ENCODE data around the gene KLC1.
A peak's percentile ranks its signal among the peaks of the same experiment; 100 is the strongest.
"Not testable (repeated sequence)": the region's sequence is repeated elsewhere in the genome, so short reads cannot be mapped to it uniquely, and the experiment has no call there.

Gene KLC1

DNA sequence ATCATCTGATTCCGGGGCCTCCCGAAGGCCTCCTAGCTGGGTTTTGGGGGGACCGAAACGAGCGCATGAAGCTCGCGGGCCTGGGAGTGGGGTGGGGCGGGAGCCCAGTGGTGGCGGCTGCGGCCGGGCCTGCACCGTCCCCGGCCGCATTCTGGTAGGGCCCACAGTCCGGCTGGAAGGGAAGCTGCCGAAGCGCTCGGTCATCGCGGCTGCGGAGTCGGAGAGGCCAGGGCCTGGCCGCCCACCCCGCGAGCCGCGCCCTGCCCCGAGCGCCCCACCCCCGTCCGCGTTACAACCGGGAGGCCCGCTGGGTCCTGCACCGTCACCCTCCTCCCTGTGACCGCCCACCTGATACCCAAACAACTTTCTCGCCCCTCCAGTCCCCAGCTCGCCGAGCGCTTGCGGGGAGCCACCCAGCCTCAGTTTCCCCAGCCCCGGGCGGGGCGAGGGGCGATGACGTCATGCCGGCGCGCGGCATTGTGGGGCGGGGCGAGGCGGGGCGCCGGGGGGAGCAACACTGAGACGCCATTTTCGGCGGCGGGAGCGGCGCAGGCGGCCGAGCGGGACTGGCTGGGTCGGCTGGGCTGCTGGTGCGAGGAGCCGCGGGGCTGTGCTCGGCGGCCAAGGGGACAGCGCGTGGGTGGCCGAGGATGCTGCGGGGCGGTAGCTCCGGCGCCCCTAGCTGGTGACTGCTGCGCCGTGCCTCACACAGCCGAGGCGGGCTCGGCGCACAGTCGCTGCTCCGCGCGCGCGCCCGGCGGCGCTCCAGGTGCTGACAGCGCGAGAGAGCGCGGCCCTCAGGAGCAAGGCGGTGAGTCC lies at the start of gene KLC1:
Gene KLC1 (plus strand): TSS at position 528 of the 819 bp plus-strand sequence. CDS start 25,354 bp downstream, outside the sequence.
- peak; percentile 83 for DNase-seq

DNA sequence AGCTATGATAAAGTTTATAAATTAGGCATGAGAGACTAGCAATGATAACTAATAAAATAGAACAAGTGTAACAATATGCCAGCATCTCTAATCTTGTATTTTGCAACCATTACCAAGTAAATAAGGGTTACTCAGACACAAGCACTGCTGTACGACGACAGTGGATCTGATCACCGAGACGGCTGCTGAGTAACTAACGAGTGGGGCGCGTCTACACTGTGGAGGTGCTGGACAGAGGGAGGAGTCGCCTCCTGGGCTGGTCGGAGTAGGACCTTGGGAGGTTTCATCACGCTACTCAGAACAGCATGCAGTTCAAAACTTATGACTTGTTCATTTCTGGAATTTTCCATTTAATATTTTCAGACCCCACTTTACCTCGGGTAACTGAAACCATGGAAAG lies 47.8 kb upstream of the KLC1 start:
- no peak for DNase-seq

DNA sequence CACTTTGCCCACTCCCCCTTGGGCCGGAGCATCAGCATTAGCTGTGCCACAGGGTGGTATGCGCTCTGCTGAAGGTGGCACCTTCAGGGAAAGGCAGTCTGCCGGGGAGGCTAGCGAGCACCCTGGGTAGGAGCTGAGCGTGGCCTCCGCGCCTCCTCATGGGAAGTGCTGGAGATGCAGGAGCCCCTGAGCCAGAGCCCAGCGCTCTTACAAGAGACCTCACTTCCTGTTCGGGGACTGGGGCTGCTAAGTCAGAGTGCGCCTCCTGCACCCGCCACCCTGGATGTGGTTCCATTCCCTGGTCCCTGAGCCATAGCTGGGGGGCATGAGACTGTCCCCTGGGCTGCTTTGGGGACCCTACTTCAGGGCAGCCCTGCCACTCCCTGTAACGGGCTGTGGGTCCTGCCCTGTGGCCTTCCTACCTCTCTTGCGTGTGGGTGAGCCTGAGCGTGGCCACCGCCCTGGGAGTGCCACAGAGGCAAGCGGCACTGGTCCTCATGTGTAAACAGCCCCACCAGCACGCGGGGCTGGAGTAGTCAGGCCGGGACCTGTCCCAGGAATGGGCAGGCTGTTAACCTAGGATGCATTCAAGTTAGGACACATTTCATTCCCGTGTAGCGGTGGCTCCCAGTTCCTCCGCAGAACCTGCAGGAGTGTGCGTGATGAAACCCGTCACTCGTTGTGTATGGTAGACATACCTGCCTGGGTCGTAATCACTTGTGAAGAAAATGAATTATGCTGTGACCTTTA lies 46.9 kb upstream of the KLC1 start:
- DNase-seq = no peak

DNA sequence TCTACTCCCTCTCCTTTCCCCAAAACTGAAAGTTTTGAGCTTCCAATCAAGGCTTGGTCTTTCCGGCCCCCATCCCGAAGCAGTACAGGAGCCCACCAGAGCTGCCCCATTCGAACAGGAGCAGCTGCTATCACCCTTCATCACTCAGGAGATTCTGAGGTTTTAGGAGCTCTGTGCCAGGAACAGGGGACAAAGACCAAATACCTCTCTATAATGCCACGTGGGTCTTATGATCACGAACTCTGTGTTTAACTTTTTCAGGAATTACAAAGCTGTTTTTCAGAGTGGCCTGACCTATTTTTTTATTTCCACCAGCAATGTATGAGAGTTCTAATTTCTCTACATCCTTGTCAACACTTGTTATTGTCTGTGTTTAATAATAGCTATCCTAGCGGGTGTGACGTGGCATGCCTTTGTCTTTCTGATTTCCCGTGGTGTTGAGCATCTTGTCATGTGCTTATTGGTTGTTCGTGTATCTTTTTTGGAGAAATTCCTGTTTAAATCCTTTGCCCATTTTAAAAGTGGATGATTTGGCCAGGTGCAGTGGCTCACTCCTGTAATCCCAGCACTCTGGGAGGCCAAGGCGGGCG lies 44.6 kb upstream of the KLC1 start:
- DNase-seq = no peak

DNA sequence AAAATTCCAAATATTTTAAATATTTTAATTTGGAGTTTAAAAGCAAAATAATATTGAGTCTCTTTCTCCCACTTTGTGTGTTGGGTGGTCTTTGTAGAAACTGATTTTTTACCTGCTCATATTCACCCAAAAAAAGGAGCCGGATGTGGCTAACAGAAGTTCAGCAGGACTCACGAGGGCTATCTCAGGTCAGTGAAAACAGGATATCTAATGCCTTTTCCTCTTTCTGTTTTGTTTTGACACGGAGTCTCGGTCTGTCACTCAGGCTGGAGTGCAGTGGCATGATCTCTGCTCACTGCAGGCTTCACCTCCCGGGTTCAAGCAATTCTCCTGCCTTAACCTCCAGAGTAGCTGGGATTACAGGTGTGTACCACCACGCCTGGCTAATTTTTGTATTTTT lies 35.4 kb upstream of the KLC1 start:
- no peak for DNase-seq

DNA sequence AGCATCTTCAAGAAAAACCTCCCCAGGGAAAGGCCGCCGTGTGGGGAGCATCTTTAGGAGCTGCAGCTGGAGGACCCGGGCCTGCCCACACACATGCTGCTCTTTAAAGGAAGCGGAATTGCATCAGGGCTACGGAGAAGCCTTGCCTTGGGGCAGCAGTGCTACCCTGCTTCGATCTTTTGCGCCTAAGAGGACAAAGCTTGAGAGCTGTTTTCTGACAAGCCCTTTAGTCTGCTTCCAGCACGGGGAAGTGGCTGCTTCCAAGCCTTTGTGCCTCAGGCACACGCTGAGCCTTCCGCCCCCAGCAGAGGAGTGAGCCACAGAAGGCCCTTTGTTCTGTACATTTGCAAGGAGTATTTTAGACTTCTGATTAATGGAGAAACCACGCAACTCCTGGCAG lies 34.7 kb upstream of the KLC1 start:
- peak; percentile 94 for DNase-seq

DNA sequence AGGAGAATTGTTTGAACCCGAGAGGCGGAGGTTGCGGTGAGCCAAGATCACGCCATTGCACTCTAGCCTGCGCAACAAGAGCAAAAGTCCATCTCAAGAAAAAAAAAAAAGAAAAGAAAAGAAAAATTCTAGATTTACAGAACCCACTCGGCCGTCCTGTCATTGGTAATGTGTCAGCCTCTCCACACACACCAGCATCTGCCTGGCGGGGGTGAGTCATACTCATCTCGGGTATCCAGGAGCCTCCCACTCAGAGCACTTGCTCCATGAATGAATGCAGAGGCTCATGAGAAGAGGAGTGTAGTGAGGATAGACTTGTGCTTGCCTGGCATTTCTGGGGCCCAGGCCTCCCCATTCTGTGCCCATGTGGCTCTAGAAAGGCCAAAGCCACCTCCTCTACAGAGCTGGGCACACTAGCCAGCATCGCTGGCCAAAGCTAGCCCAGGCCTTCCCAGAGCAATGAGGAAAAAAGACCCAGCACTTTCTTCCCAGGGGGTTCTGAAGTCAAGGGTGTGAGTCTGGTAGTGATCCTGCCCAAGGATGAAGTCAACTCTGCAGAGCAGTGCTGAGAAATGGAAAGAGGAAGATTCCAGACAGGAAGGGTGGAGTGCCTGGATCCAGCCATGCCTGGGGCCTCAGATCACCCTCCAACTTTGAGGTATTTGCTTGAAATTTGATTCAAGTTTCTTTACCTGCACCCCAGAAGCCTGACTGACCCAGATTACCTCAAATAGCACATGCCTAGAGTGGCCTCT lies 31.2 kb upstream of the KLC1 start:
- peak; percentile 89 for DNase-seq

DNA sequence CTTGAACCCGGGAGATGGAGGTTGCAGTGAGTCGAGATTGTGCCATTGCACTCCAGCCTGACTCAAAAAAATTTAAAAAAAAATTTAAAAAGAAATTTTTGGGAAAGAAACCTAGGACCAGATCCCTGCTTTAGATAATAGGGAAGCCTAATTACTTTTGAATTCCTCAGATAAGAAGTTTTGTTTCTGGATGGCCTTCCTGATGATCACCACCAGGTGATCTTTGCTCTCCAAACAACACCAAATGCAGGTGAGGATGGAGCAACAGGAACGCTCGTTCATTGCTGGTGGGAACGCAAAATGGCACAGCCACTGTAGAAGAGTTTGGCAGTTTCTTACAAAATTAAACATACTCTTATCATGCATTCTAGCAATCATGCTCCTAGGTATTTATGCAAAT lies 28.5 kb upstream of the KLC1 start:
- DNase-seq = no peak

DNA sequence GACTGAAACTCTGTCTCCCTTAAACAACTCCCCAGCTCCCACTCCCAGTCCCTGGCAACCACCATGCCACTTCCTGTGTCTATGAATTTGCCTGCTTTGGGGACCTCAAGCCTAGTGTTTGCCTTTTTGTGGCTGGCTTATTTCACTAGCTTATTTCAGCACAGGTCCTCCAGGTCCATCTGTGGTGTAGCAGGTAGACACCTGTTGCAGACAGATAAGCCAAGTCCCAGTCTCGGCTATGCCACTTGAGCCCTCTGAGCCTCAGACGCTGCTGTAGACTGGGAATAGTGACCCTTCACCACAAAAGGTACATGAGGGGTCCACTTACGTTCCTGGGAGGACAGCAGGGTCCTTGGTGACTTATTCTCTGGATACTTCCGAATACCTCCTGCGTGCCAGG lies 24.4 kb upstream of the KLC1 start:
- DNase-seq = no peak

DNA sequence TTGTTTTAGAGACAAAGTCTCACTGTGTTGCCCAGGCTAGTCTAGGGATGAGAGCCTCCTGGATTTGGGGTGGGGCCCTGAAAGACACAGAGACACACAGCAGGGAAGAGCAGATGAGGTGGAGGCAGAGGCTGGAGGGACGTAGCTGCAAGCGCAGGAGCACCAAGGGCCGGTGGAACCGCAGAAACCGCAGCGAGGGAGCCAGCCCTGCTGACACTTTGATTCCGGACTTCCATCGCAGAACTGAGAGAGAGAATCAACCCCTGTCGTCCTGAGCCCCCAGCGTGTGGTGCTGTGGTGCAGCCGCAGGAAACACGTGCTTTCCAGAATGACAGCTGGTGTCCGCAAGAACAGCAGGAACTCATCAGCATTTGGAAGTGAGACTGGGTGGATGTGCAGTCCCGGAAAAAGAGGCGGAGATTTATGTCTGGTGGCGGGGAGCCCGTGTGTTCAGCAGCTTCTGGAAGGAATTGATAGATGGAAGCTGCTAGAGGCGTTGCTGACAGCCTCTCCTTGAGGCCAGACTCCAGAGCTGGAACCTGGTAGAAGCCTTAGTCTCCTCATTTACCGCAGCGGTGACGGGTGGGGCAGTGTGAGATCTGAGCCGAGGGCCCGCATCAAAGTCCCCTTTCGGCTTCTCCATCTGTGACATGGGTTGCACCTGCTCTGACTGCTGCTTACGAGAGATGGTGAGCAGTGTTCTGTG lies 21.9 kb upstream of the KLC1 start:
- DNase-seq = peak; percentile 71

DNA sequence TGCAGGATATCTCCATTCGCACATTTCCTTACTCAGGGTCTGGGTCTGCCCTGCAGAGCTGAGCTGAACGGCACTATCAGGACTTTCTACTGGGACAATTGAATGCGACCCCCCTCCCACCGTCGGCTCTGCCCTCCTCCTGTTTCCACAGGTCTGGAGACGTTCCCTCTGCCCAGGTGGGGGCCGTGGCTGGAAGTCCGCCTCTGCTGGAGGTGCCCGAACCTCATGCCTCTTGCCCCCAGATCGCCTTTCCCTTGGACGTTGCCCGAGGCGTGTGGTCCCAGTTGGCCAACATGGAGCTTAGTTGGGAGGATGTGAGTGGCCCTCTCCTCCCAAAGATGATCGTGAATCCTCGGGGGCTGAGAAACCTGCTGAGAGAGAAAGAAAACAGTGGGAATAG lies 21.2 kb upstream of the KLC1 start:
- no peak for DNase-seq

DNA sequence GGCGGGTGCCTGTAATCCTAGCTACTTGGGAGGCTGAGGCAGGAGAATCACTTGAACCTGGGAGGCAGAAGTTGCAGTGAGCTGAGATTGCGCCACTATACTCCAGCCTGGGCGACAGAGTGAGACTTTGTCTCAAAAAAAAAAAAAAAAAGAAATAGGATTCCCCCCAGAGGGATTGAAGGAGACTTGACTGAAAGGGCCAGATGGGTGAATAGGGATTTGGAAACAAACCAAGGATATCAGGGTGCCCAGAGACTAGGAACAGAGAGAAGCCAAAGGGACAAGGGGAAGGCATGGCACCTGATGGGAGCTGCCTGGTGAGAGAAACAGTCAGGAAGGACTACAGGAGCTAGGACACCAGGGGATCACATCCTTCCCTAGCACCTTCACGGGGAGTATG lies 19.9 kb upstream of the KLC1 start:
- DNase-seq = not testable (repeated sequence)

DNA sequence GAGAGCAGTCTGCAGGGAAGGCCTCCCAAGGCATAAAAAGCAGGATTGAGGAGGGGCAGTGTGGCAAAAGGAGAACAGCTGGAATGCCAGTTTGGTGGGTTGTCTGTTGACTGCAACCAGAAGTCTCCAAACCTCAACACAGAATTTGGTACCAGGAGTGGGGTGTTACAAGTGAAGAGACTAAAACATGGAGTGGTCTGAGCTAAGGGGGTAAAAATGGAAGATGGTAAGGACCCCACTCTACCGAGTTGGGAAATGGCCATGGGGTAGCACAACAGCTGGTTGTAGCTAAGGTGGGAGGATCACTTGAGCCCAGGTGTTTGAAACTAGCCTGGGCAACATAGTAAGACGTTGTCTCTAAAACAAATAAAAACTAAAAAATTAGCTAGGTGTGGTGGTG lies 17.8 kb upstream of the KLC1 start:
- no peak for DNase-seq

DNA sequence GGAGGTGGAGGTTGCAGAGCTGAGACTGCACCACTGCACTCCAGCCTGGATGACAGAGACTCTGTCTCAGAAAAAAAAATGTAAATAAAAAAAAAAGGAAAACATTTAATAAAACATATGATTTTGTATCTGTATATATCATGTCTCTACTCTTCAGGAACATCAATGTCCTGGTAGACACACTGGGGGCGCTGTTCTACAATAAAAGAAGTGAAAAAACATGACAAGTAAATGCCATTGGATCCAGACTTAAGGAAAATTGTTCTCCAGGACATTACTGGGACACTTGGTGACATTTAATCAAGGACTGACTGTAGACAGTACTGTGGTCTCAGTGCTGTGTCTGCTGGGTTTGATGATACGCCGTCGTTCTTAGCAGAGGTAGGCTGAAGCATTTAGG lies 15.5 kb upstream of the KLC1 start:
- no peak for DNase-seq

DNA sequence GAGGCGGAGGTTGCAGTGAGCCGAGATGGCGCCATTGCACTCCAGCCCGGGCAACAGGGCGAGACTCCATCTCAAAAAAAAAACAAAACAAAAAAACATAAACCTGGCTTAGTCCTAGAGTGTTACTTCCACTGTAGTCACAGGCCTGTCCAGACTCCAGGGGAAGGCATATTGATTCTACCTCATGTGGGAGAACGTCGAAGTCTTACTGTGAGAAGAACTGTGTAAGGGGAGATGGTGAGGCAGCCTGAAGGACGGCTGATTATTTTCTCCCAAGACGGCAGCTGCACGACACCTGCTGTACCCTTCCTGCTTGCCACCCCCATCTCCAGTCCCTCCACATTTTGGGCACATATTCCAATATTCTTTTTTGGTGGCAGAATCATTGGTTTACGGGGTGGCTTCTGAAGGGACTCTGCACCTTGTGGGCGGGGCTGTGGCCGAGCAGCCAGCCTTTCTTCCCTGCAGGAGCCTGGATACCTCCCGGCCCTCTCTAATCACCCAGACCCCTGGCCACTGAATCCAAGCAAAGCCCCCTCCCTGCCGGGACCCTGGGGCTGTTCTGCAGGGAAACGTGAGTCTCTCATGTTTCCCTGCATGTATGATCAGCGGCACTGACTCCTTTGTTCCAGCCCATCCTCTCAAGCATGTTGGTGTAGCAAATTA lies 12.2 kb upstream of the KLC1 start:
- DNase-seq = no peak

DNA sequence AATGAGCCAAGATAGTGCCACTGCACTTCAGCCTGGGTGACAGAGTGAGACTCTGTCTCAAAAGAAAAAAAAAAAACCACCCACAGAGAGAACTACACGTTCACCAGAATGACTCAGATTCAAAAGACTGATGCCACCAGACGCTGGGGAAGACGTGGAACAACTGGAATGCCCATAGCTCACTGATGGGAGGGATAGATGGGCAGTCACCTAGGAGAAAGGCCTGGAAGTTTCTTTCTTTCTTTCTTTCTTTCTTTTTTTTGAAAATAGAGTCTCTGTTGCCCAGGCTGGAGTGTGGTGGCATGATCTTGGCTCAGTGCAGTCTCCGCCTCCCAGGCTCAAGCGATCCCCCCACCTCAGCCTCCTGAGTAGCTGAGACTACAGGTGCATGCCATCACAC lies 10.0 kb upstream of the KLC1 start:
- no peak for DNase-seq

DNA sequence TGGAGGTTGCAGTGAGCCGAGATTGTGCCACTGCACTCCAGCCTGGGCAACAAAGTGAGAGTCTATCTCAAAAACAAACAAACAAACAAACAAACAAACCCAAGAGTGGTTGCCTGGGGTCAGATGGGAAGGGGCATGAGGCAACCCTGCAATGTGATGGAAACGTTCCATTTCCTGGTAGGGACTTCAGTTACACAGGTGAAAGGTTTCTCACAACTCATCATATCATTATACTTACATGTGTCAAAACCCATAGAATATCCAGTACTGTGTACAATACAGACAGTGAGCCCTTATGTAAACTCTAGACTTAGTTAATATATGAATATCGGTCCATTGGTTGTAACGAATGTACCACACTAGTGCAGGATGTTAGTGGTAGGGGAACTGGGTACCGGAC lies 7.2 kb upstream of the KLC1 start:
- DNase-seq = no peak

DNA sequence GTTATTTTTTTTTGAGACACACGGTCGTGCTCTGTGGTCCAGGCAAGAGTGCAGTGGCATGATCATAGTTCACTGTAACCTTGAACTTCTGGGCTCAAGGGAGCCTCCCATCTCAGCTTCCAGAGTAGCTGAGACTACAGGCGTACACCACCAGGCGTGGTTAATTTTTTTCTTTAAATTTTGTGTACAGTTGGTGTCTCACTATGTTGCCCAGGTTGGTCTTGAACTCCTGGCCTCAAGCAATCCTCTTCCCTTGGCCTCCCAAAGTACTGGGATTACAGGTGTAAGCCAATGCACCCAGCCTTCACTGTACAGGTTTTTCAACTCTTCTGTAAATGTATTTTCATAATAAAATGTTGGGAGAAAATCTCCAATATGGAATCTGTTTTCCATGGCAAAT lies 5.7 kb upstream of the KLC1 start:
- DNase-seq = no peak

DNA sequence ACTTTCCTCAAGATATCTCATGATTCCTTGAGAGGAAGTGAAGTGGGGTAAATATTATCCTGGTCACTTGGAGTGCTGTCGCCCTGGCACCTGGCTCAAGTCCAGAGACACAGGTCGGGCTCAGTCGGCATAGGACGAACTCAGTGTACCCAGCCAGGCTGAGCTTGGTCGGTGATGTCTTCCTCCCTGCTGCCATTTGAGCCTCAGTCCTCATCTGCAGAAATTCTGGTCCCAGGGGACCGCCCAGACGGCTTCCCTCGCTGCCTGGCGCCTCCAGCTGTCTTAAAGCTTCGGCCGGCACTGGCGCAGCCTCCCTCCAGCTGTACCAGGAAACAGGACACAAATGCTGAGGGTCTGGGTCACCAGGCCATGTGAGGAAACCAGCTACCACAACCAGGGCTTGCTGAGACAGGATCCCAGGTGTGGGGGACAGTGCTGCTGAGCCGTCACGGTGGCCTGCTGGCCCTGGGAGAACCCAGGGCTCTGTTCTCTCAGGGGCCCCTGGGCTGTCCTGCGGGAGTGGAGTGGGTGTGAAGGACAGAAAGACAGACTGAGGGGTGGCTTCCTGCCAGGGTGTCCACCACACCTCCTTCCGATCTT lies 5.0 kb upstream of the KLC1 start:
- DNase-seq = no peak

DNA sequence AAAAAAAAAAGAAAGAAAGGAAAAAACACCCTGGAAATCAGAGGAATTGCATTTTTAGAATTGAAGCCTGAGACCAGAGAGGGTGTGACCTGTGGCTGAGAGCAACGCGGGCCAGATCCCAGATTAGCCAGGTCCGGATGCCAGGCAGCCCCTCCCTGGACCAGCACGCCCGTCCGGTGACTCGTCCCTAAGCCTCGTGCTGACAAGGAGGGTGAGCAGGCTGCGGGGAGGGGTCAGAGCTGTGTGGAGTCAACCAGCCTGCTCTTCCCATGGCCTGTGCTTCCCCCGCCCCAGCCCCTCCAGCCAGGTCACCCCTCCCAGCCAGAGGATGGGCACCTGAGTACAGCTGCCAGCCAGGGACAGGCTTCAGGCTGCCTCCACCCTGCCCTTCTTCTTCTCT lies 4.2 kb upstream of the KLC1 start:
- DNase-seq = peak; percentile 97

DNA sequence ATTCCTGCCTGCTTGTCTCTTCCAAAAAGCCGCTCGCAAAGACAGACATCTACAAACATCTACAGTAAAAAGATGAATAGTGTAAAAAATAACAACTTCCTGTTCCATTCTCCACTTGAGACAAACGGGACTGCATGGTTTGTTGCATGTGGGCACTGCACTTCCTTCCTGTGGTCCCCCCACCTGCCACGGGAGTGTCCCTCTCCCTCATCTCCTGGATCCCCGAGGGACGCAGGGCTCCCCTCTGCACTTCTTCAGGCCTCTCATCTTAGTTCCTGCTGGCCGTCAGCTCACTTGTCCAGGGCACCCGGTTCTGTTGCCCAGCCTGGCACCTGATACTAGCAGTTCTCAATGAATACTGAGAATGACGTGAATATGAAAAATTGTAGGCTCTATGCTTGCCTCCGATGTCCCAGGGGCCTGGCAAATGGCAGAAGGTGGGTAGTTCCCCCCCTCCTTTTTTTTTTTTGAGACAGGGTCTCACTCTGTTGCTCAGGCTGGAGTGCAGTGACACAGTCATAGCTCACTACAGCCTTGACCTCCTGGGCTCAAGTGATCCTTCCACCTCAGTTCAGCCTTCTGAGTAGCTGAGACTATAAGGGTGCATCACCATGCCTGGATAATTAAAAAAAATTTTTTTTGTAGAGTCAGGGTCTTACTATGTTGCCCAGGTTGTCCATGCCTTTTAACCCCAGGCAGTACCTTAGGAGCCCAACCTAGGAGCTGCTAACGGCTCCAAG lies 3.5 kb upstream of the KLC1 start:
- no peak for DNase-seq

All from islet precursor cell (in vitro differentiated cells).